ENCODE data around the gene NUP43.

Gene NUP43

DNA sequence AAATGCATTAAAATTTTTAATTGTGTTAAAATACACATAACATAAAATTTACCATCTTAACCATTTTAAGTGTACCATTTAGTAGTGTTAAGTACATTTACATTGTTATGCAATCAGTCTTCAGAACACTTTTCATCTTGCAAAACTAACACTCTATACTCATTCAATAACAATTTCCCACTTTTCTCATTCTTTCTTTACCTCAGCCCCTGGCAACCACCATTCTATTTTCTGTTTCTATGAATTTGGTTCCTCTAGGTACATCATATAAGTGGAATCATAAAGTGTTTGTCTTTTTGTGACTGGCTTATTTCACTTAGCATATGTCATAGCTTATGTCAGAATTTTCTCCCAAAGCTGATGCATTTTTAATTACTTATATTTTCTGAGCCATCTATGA, 35.4 kb upstream of the NUP43 start:
- peaks cover 25% of the 10 kb centered on the region for H3K79me2 ChIP-seq (ENCODE audit: insufficient read depth, low read length)
- H3K9me3 ChIP-seq (ENCODE audit: insufficient read depth, low read length, severe bottlenecking) = no peaks in the 10 kb centered on the region
- peaks cover 58% of the 10 kb centered on the region for H3K36me3 ChIP-seq (ENCODE audit: insufficient read depth, low read length)
- H3K4me3 ChIP-seq (ENCODE audit: low read depth in 1 of 2, low read length in 2 of 2) = no peak overlapping the region
- H2AFZ ChIP-seq (ENCODE audit: low read depth, low read length) = no peak overlapping the region
- no peak overlapping the region for H3K4me2 ChIP-seq (ENCODE audit: insufficient read depth, low read length)
- no peak overlapping the region for H3K9ac ChIP-seq (ENCODE audit: low read depth, low read length)
- DNase-seq (no peak), ATAC-seq (ENCODE audit: insufficient read depth, low read depth) (no peak)
- no peak overlapping the region for H3K27ac ChIP-seq (ENCODE audit: low read length)
- no peaks in the 10 kb centered on the region for H3K4me1 ChIP-seq (ENCODE audit: insufficient read depth, low read length)
- H3K27me3 ChIP-seq (ENCODE audit: insufficient read depth, low read length, poor library complexity) = no peaks in the 10 kb centered on the region
- TF ChIP-seq EZH2 (IDR thresholded peaks at IDR 0.05; ENCODE audit: borderline replicate concordance, low read depth, low read length, severe bottlenecking) (no peak), CTCF (IDR thresholded peaks at IDR 0.05; ENCODE audit: borderline replicate concordance, extremely low read depth, low read length, poor library complexity, severe bottlenecking) (no peak)
- no peaks in the 10 kb centered on the region for H4K20me1 ChIP-seq (ENCODE audit: insufficient read depth, low read length)

DNA sequence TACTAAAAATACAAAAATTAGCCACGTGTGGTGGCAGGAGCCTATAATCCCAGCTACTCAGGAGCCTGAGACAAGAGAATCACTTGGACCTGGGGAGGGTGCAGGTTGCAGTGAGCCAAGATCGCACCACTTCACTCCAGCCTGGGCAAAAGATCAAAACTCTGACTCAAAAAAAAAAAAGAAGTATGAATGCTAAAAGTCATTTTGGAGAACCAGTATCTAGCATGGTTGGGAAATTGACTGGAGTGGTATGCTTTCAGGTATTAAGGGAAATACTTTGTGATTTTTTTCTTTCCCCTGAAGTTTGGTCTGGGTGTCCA, 33.3 kb upstream of the NUP43 start:
- Histone ChIP-seq H3K4me3 (ENCODE audit: low read depth in 1 of 2, low read length in 2 of 2) (no peak overlapping the region), H3K9ac (ENCODE audit: low read depth, low read length) (no peak overlapping the region), H3K4me1 (ENCODE audit: insufficient read depth, low read length) (no peaks in the 10 kb centered on the region), H3K9me3 (ENCODE audit: insufficient read depth, low read length, severe bottlenecking) (no peaks in the 10 kb centered on the region), H4K20me1 (ENCODE audit: insufficient read depth, low read length) (no peaks in the 10 kb centered on the region), H3K27ac (ENCODE audit: low read length) (no peak overlapping the region), H3K79me2 (ENCODE audit: insufficient read depth, low read length) (peaks cover 25% of the 10 kb centered on the region), H3K36me3 (ENCODE audit: insufficient read depth, low read length) (peaks cover 72% of the 10 kb centered on the region), H2AFZ (ENCODE audit: low read depth, low read length) (no peak overlapping the region), H3K4me2 (ENCODE audit: insufficient read depth, low read length) (no peak overlapping the region), H3K27me3 (ENCODE audit: insufficient read depth, low read length, poor library complexity) (no peaks in the 10 kb centered on the region)
- TF ChIP-seq CTCF (IDR thresholded peaks at IDR 0.05; ENCODE audit: borderline replicate concordance, extremely low read depth, low read length, poor library complexity, severe bottlenecking) (no peak), EZH2 (IDR thresholded peaks at IDR 0.05; ENCODE audit: borderline replicate concordance, low read depth, low read length, severe bottlenecking) (no peak)
- no peak for DNase-seq
- ATAC-seq (ENCODE audit: insufficient read depth, low read depth) = no peak

DNA sequence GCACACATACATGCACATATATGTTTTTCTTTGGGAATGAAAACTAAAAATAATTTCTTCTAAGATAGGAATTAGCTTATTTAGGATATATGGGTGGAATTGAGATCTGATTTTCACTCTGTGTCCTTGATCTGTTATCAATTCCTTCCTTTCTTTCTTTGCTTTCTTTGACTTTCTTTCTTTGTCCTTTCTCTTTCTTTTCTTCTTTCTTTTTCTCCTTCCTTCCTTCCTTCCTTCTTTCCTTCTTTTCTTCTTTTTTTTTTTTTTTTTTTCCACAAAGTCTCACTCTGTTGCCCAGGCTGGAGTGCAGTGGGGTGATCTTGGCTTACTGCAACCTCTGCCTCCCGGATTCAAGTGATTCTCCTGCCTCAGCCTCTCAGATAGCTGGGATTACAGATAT, 31.3 kb upstream of the NUP43 start:
- Histone ChIP-seq H3K36me3 (ENCODE audit: insufficient read depth, low read length) (peaks cover 75% of the 10 kb centered on the region), H3K27me3 (ENCODE audit: insufficient read depth, low read length, poor library complexity) (no peaks in the 10 kb centered on the region), H3K9me3 (ENCODE audit: insufficient read depth, low read length, severe bottlenecking) (no peaks in the 10 kb centered on the region), H3K9ac (ENCODE audit: low read depth, low read length) (no peak overlapping the region), H3K4me3 (ENCODE audit: low read depth in 1 of 2, low read length in 2 of 2) (no peak overlapping the region), H4K20me1 (ENCODE audit: insufficient read depth, low read length) (no peaks in the 10 kb centered on the region), H2AFZ (ENCODE audit: low read depth, low read length) (no peak overlapping the region), H3K4me2 (ENCODE audit: insufficient read depth, low read length) (no peak overlapping the region), H3K4me1 (ENCODE audit: insufficient read depth, low read length) (no peaks in the 10 kb centered on the region), H3K27ac (ENCODE audit: low read length) (no peak overlapping the region), H3K79me2 (ENCODE audit: insufficient read depth, low read length) (peaks cover 19% of the 10 kb centered on the region)
- no peak for ATAC-seq (ENCODE audit: insufficient read depth, low read depth)
- no peak for DNase-seq
- TF ChIP-seq CTCF (IDR thresholded peaks at IDR 0.05; ENCODE audit: borderline replicate concordance, extremely low read depth, low read length, poor library complexity, severe bottlenecking) (no peak), EZH2 (IDR thresholded peaks at IDR 0.05; ENCODE audit: borderline replicate concordance, low read depth, low read length, severe bottlenecking) (no peak)

DNA sequence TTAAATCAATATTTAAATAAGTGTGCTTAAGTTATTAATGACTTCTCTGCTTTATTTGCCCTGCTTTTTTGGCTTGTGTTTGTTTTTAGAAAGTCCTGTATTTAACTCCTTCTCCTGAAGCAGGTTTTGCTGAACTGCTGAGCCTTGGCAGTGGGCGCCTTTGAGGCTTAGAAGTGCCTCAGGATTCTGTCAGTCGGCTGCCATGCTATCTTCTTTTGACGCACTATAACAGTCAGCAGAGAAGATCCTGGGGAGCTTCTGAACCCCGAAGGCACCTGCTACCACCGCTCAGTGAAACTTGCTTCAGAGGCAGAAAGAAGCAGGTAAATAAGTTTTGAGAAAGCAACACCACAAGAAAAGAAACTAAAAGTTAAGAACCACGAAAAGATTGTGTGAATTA, 25.6 kb upstream of the NUP43 start:
- TF ChIP-seq EZH2 (IDR thresholded peaks at IDR 0.05; ENCODE audit: borderline replicate concordance, low read depth, low read length, severe bottlenecking) (no peak), CTCF (IDR thresholded peaks at IDR 0.05; ENCODE audit: borderline replicate concordance, extremely low read depth, low read length, poor library complexity, severe bottlenecking) (no peak)
- Histone ChIP-seq H4K20me1 (ENCODE audit: insufficient read depth, low read length) (peaks cover 4% of the 10 kb centered on the region; the same call in 1 of the 2 replicates), H3K79me2 (ENCODE audit: insufficient read depth, low read length) (peaks cover 36% of the 10 kb centered on the region), H3K27me3 (ENCODE audit: insufficient read depth, low read length, poor library complexity) (no peaks in the 10 kb centered on the region), H3K4me3 (ENCODE audit: low read depth in 1 of 2, low read length in 2 of 2) (no peak overlapping the region), H3K27ac (ENCODE audit: low read length) (no peak overlapping the region), H2AFZ (ENCODE audit: low read depth, low read length) (no peak overlapping the region), H3K4me2 (ENCODE audit: insufficient read depth, low read length) (no peak overlapping the region), H3K9ac (ENCODE audit: low read depth, low read length) (no peak overlapping the region), H3K36me3 (ENCODE audit: insufficient read depth, low read length) (peaks cover 64% of the 10 kb centered on the region), H3K4me1 (ENCODE audit: insufficient read depth, low read length) (no peaks in the 10 kb centered on the region), H3K9me3 (ENCODE audit: insufficient read depth, low read length, severe bottlenecking) (no peaks in the 10 kb centered on the region)
- DNase-seq (no peak), ATAC-seq (ENCODE audit: insufficient read depth, low read depth) (no peak)

All from DND-41 (cell line).